Calu3 (cell line): ENCODE measurements around the gene RASEF. TPM values are rescaled to one million over a fixed set of nuclear protein-coding genes. Genes with fewer than 3 reads are reported as not detected.

ENCODE experiments used
- BruUV-seq: library from RNA; stranded (reverse); fragments of 400-500 nt; replicated peaks from 2 replicates; lab custom pipeline; 2021; lab: Mats Ljungman, UMichigan
- CTCF ChIA-PET: fragments of 300-600 bp; sonication (Branson Sonifier 250); formaldehyde crosslinking; loops from one replicate; lab custom pipeline; 2022; ENCODE audit warnings: antibody characterized with exemption; lab: Charles Lee
- DNase-seq: peaks from one replicate; pipeline ENCODE4 v3.0.0; 2022
- H3K27ac Mint-ChIP-seq: one replicate; pipeline ENCODE4 v1.8.0; 2022; ENCODE audit warnings: mixed read lengths; ENCODE audit not compliant: unreplicated experiment
- H3K27me3 Mint-ChIP-seq: one replicate; pipeline ENCODE4 v1.8.0; 2022; ENCODE audit warnings: mixed read lengths; ENCODE audit not compliant: unreplicated experiment
- H3K36me3 Mint-ChIP-seq: one replicate; pipeline ENCODE4 v1.8.0; 2022; ENCODE audit warnings: mild to moderate bottlenecking, moderate library complexity, mixed read lengths; ENCODE audit not compliant: insufficient read depth, unreplicated experiment
- H3K4me1 Mint-ChIP-seq: one replicate; pipeline ENCODE4 v1.8.0; 2022; ENCODE audit warnings: mild to moderate bottlenecking, low read depth, mixed read lengths; ENCODE audit not compliant: unreplicated experiment
- H3K4me3 Mint-ChIP-seq: one replicate; pipeline ENCODE4 v1.8.0; 2022; ENCODE audit warnings: mild to moderate bottlenecking, low read depth, moderate library complexity, mixed read lengths; ENCODE audit not compliant: unreplicated experiment
- H3K9me3 Mint-ChIP-seq: one replicate; pipeline ENCODE4 v1.8.0; 2022; ENCODE audit warnings: low read depth, mixed read lengths; ENCODE audit not compliant: unreplicated experiment
- CTCF ChIP-seq: fragments of 200-600 bp; IDR thresholded peaks from one replicate; pipeline ENCODE4 v1.8.0; 2022; ENCODE audit warnings: antibody characterized with exemption; ENCODE audit not compliant: unreplicated experiment
- intact Hi-C: fragments of 100-400 bp; cut with micrococcal nuclease; formaldehyde crosslinking; loops from one replicate; pipeline ENCODE4 v1.10.0; 2022; ENCODE audit not compliant: unreplicated experiment
- total RNA-seq: library from RNA; stranded (reverse); gene quantifications from 2 replicates; pipeline ENCODE4 v1.2.3, GENCODE V29; 2022

Gene RASEF
- total RNA-seq, 1 experiment from 2014 or later: 38.8 TPM

- no peak for TF ChIP-seq CTCF
- intact Hi-C loops: no loop called here
- Mint-ChIP-seq H3K27me3 (no peaks in the 10 kb centered on the region), H3K36me3 (peaks cover 19% of the 10 kb centered on the region), H3K9me3 (no peaks in the 10 kb centered on the region), H3K27ac (no peak overlapping the region), H3K4me3 (no peak overlapping the region), H3K4me1 (peaks cover 10% of the 10 kb centered on the region)
- no TSS peak for BruUV-seq
- no peak for DNase-seq
- CTCF ChIA-PET: no interaction called here
Observed at GRCh38 chr9:82998409-82998808, 64.5 kb downstream of the RASEF start.

- no peak for DNase-seq
- no peaks in the 10 kb centered on the region for H3K27me3 Mint-ChIP-seq
- intact Hi-C loops: no loop called here
- no peak for TF ChIP-seq CTCF
- no TSS peak for BruUV-seq
- H3K9me3 Mint-ChIP-seq: no peaks in the 10 kb centered on the region
- H3K4me3 Mint-ChIP-seq: no peak overlapping the region
- H3K27ac Mint-ChIP-seq: no peak overlapping the region
- CTCF ChIA-PET: no interaction called here
- peaks cover 22% of the 10 kb centered on the region for H3K36me3 Mint-ChIP-seq
- H3K4me1 Mint-ChIP-seq: peaks cover 10% of the 10 kb centered on the region
Observed at GRCh38 chr9:82997476-82998140, 65.3 kb downstream of the RASEF start.

GRCh38 chr9:82996941-82997340 is 66.0 kb downstream of the RASEF start:
- Mint-ChIP-seq H3K4me1 (peaks cover 10% of the 10 kb centered on the region), H3K36me3 (peaks cover 24% of the 10 kb centered on the region), H3K9me3 (no peaks in the 10 kb centered on the region), H3K4me3 (no peak overlapping the region), H3K27ac (no peak overlapping the region), H3K27me3 (no peaks in the 10 kb centered on the region)
- DNase-seq: no peak
- CTCF ChIA-PET: no interaction called here
- no peak for TF ChIP-seq CTCF
- intact Hi-C loops: no loop called here
- no TSS peak for BruUV-seq

- TF ChIP-seq CTCF: no peak
- Mint-ChIP-seq H3K9me3 (no peaks in the 10 kb centered on the region), H3K36me3 (peaks cover 32% of the 10 kb centered on the region), H3K27ac (no peak overlapping the region), H3K4me1 (peaks cover 26% of the 10 kb centered on the region), H3K27me3 (no peaks in the 10 kb centered on the region), H3K4me3 (no peak overlapping the region)
- no TSS peak for BruUV-seq
- CTCF ChIA-PET: no interaction called here
- no peak for DNase-seq
- intact Hi-C loops: no loop called here
Observed at GRCh38 chr9:82993856-82994605, 68.9 kb downstream of the RASEF start.
